GM18517 (cell line): ENCODE data around the gene ZMAT5.
"Not testable (repeated sequence)": the region's sequence is repeated elsewhere in the genome, so short reads cannot be mapped to it uniquely, and the experiment has no call there.

Experiments
- ATAC-seq: cut with Tn5 transposase; IDR thresholded peaks from one replicate; pipeline ENCODE4 v1.9.1; 2021; ENCODE audit warnings: mild to moderate bottlenecking, moderate library complexity; ENCODE audit not compliant: unreplicated experiment

ZMAT5 gene

DNA sequence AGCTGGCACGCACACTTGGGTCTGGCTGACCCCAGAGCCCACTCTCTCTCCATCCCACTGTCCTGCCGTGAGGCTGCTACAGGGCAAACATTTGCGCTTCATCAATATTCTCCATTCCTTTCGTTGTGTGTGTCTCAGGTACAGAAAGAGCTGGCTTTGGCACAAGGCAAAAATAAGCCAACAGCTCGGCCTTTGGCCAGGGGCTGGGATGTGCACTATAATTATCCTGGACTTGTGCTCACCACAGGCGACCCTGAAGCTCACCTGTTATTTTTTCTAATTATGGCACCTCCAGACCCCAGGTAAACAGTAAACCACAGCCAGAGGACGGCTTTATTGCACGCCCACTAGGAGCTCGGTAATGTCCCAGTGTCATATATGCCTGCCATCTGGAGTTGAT, 10.9 kb downstream of the ZMAT5 start:
- ATAC-seq, result no peak

DNA sequence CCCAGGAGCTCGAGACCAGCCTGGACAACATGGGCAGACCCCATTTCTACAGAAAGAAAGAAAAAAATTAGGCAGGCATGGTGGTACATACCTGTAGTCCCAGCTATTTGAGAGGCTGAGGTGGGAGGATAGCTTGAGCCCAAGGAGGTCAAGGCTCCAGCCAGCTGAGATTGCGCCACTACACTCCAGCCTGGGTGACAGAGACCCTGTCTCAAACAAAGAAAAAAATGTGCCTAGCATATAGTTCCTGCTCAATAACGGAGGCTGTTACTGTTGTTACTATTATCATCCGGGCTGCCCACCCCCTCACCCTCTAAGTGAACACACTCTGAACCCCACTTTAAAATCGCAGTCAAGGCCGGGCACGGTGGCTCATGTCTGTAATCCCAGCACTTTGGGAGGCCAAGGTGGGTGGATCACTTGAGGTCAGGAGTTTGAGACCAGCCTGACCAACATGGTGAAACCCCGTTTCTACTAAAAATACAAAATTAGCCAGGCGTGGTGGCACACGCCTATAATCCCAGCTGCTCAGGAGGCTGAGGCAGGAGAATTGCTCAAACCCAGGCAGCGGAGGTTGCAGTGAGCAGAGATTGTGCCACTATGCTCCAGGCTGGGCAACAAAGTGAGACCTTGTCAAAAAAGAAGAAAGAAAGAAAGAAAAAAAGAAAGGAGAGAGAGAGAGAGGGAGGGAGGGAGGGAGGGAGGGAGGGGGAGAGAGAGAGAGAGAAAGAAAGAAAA, 12.0 kb downstream of the ZMAT5 start:
- ATAC-seq, result not testable (repeated sequence)

DNA sequence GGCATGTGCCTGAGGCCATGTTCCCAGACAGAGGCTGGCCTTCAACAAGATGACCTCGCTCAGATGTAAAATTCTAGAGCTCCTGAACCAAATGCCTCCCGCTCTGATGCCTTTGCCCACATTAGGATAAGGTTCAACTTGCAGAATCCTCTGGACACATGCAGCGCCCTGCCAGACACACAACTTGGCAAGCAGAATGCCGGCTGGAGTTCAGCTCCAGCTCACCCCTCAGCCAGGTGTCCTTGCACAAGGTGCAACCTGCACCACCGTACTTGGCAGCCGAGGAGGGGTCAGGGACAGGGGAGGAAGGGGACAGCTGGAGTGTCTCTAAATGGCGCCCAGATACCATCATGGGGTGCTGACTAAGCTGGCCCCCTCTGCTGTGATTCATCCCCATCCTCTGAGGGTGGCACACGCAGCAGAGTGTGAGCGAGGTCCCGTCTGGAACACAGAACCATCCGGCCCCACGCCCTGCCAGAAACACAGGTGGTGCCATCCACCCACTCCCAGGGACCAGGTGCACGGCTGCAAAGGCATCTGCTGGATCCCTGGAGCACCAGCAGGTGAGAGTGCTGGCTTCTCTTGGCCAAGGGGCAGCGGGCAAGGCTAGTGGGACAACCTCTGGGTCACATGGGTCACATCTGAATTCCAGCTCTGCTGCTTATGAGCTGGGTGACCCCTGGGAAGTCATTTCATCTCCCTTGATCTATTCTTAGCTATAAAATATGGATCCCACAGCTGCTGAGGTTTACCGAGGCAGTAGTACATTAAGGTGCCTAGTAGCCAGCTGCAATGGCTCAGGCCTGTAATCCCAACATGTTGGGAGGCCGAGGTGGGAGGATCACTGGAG, 12.8 kb downstream of the ZMAT5 start:
- ATAC-seq, result no peak

DNA sequence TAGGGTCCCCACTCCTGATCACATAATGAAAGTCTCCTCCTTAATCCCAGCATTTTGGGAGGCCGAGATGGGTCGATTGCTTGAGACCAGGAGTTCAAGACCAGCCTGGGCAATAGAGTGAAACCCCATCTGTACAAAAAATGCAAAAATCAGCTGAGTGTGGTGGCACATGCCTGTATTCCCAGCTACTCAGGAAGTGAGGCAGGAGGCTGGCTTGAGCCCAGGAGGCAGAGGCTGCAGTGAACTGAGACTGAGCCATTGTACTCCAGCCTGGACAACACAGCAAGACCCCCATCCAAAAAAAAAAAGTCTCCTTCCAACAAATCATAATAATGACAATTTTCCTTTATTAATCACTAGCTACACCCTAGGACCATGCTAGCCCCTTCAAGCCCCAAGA, 15.1 kb downstream of the ZMAT5 start:
- no peak for ATAC-seq

DNA sequence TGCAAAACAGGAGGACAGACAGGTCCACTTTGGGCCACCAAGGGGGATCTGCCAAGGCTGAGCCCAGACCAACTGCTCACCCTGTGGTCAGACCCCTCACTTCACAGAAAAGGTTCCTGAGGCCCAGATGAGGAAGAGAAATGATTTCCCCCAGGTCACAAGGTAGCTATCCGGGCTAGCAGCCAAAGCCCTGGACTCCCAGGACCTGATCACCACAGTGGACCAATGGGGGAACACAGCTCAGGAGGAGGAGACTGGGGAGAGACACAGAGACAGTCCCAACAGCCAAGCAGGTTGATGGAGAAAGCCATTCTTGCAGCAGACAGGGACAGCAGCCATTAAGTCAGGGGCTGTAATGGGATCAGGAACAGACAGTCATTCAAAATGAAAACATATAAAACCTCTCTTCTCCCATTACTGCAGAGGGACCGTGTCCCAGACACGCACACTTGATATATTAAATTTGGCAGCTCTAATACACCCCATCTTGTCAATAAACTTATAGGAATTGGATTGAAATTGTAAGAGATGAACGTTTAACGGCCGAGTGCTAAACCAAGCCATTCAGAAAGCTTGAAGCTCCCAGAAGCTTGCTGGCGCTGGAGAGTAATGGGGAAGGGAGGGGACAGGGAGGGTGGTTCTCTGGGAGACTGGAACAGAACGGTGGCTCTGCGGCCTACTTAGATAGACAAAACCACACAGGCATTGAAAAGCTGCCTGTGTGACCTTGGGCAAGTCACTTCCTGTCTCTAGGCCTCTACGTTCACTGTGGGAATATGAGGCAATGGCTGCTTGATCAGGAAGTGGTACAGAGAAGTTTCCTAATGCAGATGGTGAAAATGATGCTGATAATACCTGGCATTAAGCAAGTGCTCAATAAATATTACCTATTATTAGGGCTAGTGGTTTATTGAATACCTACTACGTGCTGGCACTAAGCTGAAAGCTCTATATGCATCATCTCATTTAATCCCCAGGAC, 16.0 kb downstream of the ZMAT5 start:
- no peak for ATAC-seq

DNA sequence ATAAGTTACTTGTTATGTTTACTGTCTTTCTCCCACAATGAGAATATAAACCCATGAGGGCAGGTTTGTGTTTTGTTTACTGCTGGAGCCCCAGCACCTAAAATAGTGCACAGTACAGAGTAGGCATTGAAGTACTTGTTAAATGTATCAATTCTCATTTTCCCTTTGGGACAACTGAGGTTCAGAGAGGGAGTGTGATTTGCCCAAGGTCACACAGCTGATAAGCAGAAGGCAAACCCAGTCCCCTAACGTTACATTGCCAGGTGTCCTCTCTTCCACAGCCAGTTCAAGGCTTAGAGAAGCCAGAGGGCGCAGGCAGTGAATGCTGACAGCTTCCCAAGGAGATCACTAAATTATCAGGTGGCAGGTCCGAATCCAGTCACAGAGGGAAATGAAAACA, 16.8 kb downstream of the ZMAT5 start:
- no peak for ATAC-seq

DNA sequence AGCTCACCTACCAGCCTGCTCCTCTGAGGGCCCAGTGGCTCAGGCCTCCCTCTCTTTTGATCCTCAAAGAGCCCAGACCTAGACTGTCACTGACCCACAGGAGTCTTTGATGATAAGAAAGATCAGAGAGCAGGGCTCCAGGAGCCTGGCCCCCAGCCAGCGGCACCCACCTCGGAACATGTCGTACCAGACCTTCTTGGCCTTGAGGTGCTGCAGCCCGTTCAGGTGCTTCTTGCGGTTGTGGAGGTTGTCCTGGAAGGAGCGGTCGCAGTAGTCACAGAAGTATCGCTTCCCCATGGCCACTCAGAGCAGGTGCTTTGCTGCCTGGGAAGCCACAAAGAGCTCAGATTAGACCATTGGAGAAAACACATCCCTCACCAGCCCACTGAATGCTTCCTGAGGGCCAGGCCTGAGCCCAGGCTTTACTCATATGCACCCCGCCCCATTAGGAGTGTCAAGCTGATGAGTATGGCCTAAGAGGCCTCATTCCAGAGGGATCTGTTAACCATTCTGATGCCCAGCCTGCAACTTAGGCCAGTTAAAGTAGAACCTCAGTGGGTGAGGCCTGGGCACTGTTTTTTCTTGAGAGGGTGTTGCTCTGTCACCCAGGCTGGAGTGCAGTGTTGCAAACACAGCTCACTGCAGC, 18.4 kb downstream of the ZMAT5 start:
- no peak for ATAC-seq

DNA sequence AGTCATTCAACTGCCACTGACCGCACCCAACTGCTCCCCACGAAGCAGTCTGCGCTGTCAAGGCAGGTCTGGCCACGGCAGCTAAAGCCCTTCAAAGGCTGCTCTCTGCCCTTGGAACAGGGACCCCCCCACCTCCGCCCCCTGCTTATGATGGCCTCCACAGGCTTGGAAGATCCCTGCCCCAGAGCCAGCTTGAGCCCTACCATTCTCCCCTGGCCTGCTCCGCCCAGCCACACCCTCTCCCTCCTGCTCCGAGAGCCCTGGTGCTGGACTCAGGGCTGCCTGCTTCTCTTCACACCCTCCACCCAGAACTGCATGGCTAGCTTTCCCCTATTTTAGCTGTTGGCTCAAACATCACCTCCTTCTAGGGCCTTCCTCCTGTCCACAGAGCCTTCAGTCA, 19.0 kb downstream of the ZMAT5 start:
- no peak for ATAC-seq

DNA sequence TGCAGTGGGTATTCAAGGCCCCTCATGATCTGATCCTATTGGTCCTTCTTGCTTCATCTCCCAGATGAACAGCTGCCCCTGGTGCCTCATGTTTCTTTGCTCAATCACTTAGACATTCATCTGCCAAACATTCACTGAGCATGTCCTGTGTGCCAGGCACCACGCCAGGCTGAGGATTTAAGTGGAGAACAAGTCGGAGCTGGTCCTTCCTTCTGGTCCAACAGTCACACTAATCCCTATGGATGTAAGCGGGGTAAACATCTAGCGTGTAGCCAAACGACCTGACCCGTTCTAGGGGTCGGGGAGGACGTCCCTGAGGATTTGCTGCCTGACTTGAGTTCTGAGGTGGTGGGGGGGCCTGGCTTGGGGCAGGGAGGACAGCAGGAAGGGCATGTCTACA, 21.9 kb downstream of the ZMAT5 start:
- ATAC-seq, result no peak

DNA sequence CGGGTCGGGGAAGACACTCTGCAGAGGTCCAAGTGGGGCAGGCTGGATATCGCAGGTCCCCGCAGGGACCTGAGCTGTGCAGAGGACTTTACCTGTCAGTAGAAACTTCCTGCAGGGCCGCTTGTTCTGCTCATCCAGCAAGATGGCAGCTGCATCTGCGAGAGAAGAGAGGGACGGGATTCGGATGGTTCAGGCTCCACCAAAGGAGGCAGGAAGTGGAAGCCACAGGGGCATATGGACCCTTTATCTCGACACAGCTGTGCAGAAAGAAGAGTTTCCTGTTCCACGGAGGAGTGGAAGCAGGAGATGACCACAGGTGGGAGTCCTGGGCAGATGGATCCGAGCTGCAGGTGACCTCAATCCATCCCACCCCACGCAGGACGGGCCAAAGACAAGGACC, 24.5 kb downstream of the ZMAT5 start:
- ATAC-seq, result no peak

DNA sequence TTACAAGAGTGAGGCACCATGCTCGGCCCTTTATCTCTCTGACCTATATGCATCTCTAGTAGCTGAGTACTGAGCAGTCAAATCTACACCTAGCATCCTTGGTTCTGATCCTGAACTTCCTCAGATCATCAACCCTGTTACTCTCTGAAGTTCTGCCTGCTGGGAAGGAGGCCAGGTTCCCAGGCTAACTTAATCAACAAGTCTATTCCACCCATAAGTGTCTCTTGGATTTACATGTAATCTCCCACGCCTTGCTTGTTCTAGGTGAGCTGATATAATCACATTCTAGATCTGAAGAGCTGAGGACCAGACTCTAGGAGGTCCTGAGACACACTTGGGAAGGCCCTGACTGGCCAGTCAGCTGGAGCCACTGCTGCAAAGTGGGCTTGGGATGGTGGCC, 24.9 kb downstream of the ZMAT5 start:
- ATAC-seq, result no peak

DNA sequence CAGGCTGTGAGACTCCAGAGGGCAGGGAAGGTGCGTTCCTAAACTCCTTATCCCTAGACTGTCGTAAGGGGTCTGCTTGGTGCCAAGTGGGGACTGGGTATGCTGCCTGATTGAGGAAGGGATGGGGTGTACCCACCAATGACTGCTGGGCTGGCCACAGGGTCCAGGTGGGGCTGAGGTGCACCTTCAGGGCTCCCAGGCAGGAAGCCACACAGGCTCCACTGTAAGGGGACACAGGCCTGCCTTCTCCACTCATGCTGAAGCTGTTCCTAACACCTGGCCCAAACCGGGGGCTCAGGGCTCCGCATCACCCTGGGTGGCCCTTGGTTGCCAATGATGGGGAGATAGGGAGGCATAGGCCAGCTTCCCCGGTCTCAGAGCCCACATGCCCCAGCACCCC, 26.6 kb downstream of the ZMAT5 start:
- no peak for ATAC-seq

DNA sequence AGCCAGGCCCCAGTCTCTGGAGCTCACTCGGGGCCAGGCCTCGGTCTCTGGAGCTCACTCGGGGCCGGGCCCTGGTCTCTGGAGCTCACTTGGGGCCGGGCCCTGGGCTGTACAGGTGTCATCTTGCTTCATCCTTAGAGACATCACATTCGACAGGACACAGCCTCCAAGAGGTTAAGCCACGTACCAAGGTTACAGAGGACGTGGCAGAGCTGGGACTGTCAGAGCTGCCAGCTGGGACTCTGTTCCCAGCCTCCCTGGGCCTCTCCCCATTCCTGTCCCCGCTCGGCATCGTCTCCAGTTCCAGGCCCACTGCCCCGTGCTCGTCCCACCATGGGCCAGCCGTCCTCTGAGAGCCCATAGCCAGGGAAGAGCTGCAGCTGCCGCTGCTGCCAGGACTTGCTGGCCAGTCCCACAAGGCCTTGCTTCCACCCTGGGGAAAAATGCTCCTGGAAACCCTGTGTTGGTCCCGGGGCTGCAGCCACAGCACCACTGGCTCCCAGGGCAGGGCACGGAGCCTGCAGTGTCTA, 27.4 kb downstream of the ZMAT5 start:
- ATAC-seq, result no peak

DNA sequence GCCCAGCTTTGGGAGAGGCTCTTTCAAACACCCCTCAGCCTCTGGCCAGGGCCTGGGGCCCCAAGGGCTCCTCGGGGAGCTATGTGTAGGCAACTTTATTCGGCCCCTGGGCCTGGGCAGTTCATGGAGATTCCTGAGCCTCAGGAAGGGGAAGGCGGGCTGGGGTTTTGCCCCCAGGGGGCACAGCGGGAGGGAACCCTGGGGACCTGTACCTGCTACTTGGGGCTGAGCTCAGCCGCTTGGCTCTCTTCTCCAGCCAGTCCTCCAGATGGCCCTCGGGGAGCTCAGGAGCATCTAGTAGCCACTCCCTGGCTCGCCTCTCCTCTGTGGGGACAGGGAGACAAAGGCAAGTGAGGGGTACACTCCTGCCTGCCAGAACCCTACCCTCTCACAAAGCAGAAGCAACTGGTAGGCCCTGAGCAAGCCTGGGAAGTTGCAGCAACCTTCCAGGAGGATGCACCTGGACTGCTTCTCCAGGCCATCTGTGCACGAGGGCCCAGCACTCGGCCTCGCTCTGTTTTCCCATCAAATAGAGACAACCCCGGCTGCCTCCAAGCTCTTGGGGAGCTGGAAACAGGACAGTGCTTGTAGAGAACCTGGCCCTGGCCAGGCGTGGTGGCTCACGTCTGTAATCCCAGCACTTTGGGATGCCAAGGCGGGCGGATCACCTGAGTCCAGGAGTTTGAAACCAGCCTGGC, 28.5 kb downstream of the ZMAT5 start:
- no peak for ATAC-seq

DNA sequence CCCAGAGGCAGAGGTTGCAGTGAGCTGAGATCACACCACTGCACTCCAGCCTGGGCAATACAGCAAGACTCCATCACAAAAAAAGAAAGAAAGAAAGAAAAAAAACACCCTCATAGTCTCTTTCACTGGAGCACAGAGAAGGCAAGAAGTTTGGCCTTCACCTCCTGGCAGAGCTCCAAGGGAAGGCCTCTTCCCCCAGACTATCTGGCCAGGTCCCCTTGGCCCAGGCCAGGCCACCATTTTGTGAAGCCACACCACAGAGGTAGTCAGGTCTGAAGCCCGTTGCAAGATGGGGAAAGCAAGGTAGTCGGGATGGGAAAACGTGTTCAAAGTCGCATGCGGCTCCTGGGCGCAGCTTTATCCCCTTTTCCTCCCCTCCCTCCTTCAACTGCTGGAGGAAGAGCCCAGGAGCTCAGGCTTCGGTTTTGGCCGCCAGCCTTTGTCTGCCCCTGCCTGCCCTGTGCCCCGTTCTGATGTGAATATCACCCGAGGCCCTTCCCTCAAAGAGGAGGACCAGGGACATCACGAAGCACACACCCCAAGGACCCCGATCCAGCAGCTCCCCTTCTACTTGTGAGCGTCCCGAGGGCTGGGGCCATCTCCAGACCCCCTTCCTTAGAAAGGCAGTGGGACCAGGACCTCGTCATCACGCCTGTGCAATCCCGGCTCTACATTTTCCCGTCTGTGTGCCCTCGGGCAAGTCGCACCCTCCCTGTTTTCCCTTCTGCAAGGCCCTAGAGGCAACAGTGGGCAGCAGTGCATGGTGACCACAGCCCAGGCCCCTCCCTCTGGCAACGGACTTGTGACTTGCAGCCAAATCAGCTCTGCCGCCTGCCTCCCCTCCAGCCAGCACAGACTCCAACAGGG, 29.3 kb downstream of the ZMAT5 start:
- ATAC-seq, result no peak

DNA sequence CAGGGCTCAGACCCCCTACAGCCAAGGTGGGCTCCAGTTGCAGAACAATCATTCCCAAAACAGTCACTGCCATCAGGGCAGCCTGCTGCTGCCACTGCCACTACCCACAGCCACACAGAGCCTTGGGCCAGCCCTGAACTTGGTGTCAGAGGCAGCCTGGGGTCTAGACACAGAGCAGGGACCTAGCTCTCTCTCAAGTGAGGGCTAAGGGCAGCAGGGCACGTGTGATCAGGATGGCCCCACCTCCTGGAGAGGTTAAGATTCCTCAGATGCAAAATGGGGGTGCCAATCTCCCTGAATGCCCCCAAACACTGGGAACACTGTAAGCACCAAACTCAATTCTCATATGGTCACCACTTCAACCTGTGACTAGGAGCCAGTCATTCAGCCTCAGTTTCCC, 31.4 kb downstream of the ZMAT5 start:
- ATAC-seq, result no peak

DNA sequence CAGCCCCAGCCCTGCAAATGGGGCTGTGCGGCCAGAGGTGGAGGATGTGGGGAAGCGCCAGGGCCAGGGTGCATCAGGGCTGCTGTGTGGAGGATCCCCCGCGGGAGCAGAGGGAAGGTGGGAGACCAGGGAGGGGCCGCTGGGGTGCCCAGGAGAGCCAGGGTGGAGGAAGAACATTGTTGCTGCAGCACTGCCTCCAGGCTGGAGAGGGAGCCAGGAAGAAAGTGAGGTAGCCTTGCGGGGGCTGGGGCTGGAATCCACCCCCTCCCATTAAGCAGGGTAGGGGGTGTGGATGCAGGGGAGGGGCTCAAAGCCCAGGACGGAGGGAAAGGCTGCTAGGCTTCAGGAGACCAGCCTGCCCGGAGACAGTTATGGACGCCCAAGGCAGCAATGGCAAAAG, 32.0 kb downstream of the ZMAT5 start:
- ATAC-seq, result no peak

DNA sequence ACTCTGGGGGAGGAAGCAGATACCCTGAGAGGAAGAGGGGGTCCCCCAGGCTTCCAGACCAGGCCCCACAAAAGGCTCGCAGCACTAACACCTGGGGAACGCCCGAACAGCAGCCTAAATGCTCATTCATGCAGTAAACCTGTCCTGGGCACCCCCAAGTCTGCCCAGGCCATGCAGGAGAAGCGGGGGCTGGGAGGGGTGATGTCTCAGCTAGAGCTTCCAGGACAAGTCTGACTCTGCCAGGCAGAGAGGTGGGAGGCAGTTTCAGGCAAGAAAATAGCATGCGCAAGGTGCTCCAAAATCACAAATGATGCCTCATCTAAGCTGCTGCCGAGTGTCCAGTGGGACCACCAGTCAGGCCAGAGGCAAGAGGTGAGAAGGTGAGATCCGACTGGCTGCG, 32.4 kb downstream of the ZMAT5 start:
- no peak for ATAC-seq
